Measurements from ENCODE around the gene CATSPER3. TPM values are rescaled to one million over a fixed set of nuclear protein-coding genes. Genes with fewer than 3 reads are reported as not detected.

Gene CATSPER3
- total RNA-seq, 2 donors from 2014 or later: 0.82 to 0.85 TPM

DNA sequence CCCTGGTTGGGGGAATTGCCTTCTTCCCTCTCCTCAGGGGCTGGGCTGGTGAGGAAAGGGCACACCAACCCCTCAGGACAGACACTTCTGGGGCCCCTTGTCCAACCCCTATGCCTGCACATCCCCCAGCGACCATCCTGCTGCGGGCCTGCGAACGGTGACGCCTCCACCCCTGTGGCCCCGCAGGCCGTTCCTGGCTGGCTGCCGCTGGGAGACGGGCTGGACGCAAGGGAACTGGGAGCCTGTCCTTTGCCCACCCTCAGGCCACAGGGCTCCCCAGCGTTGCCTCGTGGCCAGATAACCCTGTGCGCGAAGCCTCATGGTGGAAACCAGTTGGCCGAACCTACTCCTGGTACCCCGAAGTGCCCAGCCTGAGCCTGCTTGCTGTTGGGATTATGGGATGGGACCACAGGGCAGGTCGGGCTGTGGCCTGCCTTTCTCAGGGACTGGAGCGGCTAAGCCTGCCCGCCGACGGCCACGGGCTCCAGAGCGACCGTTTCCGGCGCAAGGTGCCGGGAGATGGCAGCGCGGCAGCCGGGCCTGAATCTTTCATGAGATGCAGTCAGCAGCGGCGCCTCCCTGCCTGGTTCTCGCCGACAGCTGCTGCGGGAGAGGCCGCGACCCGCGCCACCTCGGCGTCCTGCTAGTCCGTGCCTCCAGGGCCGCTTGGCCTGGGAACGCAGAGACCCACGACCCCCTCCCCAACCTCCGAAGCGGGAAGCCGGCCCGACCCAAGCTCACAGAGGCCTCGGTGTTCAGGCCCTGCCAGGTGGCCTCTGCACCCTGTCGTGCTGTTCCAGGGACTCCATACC is 72.8 kb downstream of the CATSPER3 start:
- Histone ChIP-seq H3K27me3 (peaks cover 61% of the 10 kb centered on the region), H3K27ac (no peak overlapping the region), H3K9ac (ENCODE audit: low read depth in 2 of 2, low read length in 2 of 2) (peak overlapping the region in 1 of 2 donors; percentile 20), H3K9me3 (no peaks in the 10 kb centered on the region), H3K36me3 (no peaks in the 10 kb centered on the region), H3K4me3 (no peak overlapping the region), H3K4me1 (peaks cover 7% of the 10 kb centered on the region)
- TF ChIP-seq, protein P1, sequence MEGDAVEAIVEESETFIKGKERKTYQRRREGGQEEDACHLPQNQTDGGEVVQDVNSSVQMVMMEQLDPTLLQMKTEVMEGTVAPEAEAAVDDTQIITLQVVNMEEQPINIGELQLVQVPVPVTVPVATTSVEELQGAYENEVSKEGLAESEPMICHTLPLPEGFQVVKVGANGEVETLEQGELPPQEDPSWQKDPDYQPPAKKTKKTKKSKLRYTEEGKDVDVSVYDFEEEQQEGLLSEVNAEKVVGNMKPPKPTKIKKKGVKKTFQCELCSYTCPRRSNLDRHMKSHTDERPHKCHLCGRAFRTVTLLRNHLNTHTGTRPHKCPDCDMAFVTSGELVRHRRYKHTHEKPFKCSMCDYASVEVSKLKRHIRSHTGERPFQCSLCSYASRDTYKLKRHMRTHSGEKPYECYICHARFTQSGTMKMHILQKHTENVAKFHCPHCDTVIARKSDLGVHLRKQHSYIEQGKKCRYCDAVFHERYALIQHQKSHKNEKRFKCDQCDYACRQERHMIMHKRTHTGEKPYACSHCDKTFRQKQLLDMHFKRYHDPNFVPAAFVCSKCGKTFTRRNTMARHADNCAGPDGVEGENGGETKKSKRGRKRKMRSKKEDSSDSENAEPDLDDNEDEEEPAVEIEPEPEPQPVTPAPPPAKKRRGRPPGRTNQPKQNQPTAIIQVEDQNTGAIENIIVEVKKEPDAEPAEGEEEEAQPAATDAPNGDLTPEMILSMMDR (IDR thresholded peaks at IDR 0.05): no peak
- DNase-seq: no peak
- intact Hi-C loops (cut with DNase I): no loop called here

DNA sequence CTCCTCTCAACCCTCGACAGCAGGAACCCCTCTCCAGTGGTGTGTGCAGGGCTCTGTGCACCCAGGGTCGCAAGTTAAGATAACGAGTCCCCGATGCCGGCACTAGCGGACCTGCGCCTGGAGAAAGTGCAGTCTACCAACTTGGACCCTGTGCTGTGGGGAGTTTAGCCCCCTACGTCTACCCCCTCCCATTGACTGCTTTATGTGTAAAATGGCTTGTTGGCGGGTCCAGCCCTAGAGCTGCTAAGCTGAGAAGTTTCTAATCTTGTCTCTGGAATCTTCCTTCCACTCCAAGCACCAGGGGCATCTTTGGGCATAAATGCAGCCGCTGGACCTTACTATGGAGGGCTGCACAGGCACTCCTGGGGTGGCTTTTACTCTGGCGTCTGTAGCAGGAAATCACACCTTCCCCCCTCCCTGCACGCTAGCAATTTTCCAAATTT is 73.5 kb downstream of the CATSPER3 start:
- Histone ChIP-seq H3K27ac (no peak overlapping the region), H3K9ac (ENCODE audit: low read depth in 2 of 2, low read length in 2 of 2) (no peak overlapping the region), H3K36me3 (no peaks in the 10 kb centered on the region), H3K4me1 (peaks cover 7% of the 10 kb centered on the region), H3K4me3 (no peak overlapping the region), H3K27me3 (peaks cover 61% of the 10 kb centered on the region), H3K9me3 (no peaks in the 10 kb centered on the region)
- TF ChIP-seq, protein P1 (IDR thresholded peaks at IDR 0.05): no peak
- DNase-seq: no peak
- intact Hi-C loops (cut with DNase I): no loop called here

DNA sequence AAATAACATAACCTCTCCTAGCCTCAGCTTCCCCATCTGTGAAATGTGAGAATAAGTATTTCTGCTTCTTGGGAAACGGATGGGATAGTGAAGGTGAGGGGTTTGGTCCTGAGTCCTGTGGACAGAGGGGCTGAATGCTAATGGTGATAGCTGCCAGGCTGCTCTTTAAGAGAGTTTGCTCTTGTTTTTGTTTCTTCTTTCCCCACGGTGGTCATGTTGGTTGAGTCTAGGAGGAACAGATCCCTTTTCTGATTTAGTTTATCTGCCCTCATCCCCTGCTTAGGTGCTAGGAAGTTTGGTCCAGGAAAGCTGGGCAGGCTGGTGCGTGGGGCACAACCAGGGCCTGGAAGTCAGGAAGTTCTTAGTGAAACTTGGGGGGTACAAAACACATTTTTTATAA is 74.0 kb downstream of the CATSPER3 start:
- no peak overlapping the region for H3K9ac ChIP-seq (ENCODE audit: low read depth in 2 of 2, low read length in 2 of 2)
- H3K4me3 ChIP-seq: no peak overlapping the region
- H3K36me3 ChIP-seq: no peaks in the 10 kb centered on the region
- H3K4me1 ChIP-seq: peaks cover 7% of the 10 kb centered on the region
- TF ChIP-seq, protein P1 (IDR thresholded peaks at IDR 0.05): no peak
- no peaks in the 10 kb centered on the region for H3K9me3 ChIP-seq
- no peak overlapping the region for H3K27ac ChIP-seq
- intact Hi-C loops (cut with DNase I): no loop called here
- peaks cover 56% of the 10 kb centered on the region for H3K27me3 ChIP-seq
- no peak for DNase-seq

- intact Hi-C loops (cut with DNase I): no loop called here
- H3K9me3 ChIP-seq: no peaks in the 10 kb centered on the region
- DNase-seq: no peak
- TF ChIP-seq, protein P1 (IDR thresholded peaks at IDR 0.05): no peak
- H3K9ac ChIP-seq (ENCODE audit: low read depth in 2 of 2, low read length in 2 of 2): no peak overlapping the region
- H3K36me3 ChIP-seq: no peaks in the 10 kb centered on the region
- no peak overlapping the region for H3K27ac ChIP-seq
- H3K27me3 ChIP-seq: peaks cover 47% of the 10 kb centered on the region
- H3K4me1 ChIP-seq: peaks cover 7% of the 10 kb centered on the region
- no peak overlapping the region for H3K4me3 ChIP-seq
Observed at GRCh38 chr5:135042595-135042994, 74.9 kb downstream of the CATSPER3 start.

- Histone ChIP-seq H3K4me1 (no peaks in the 10 kb centered on the region), H3K27me3 (peaks cover 18% of the 10 kb centered on the region), H3K4me3 (no peak overlapping the region), H3K27ac (no peak overlapping the region), H3K9me3 (no peaks in the 10 kb centered on the region), H3K36me3 (no peaks in the 10 kb centered on the region), H3K9ac (ENCODE audit: low read depth in 2 of 2, low read length in 2 of 2) (no peak overlapping the region)
- DNase-seq: no peak
- intact Hi-C loops (cut with DNase I): no loop called here
- TF ChIP-seq, protein P1 (IDR thresholded peaks at IDR 0.05): no peak
Observed at GRCh38 chr5:135045488-135045887, 77.8 kb downstream of the CATSPER3 start.

Data from colonic mucosa (tissue), 4 donors.